Stimulated activated effector memory CD8-positive, alpha-beta T cell treated with anti-CD3 and anti-CD28 coated beads, Interleukin-12 subunit alpha, Interleukin-12 subunit beta, amount 100 ng/mL, for 72 hours (primary cell): ENCODE measurements around the gene ZC3HAV1L.
"Not testable (repeated sequence)": the region's sequence is repeated elsewhere in the genome, so short reads cannot be mapped to it uniquely, and the experiment has no call there.

Experiments
- ATAC-seq: fragments of 150-1000 bp; cut with Tn5 transposase; 2 replicates; pipeline ENCODE4 v1.10.0; 2021
- DNase-seq, 2 donors: peaks; one replicate each; pipeline ENCODE4 v3.0.0; 2021 to 2022; ENCODE audit warnings: low spot score in 2 of 2
- H3K27ac Mint-ChIP-seq: one replicate; pipeline ENCODE4 v1.8.0; 2022; ENCODE audit warnings: mild to moderate bottlenecking, mixed read lengths
- H3K36me3 Mint-ChIP-seq: one replicate; pipeline ENCODE4 v1.8.0; 2022; ENCODE audit warnings: mild to moderate bottlenecking, mixed read lengths
- H3K4me1 Mint-ChIP-seq: one replicate; pipeline ENCODE4 v1.8.0; 2022; ENCODE audit warnings: mixed read lengths
- H3K4me3 Mint-ChIP-seq: one replicate; pipeline ENCODE4 v1.8.0; 2022; ENCODE audit warnings: mild to moderate bottlenecking, mixed read lengths
- H3K9me3 Mint-ChIP-seq: one replicate; pipeline ENCODE4 v1.8.0; 2022; ENCODE audit warnings: mixed read lengths

The ZC3HAV1L gene

DNA sequence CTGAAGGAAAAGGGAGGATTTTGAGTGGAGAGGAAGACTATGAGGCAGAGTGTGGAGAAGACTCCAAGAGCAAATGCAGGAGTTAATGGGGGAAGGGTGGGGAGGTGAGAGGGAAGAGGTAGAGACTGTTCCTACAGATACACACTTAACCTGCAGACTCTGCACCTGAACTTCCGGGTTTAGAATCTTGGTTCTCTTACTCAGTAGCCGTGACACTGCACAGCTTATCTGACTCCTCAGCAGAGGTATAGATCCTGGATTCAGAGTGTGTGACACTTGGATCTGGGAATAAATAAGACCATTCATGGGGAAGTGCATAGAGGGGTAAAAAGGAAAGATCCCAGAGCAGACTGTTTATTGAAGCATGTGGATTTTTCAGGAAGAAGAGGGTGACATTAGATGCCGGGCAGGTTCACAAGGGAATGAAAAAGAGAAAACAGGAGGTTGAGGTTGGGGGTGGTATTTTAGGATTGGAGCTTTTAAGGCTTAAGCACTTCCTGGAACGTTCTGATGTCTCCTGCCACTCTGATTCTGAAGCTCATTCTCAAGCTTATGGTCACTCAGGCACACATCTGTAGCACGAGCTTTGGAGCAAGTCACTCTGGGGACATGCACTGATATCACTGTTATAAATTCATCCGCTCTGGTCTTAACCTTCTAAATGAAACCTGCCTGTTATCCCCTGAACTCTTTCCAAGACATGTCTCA, 5.7 kb upstream of the ZC3HAV1L start:
- ATAC-seq, result peak; percentile 36
- no peaks in the 10 kb centered on the region for H3K9me3 Mint-ChIP-seq
- H3K36me3 Mint-ChIP-seq, result peaks cover 37% of the 10 kb centered on the region
- peaks cover 61% of the 10 kb centered on the region for H3K4me1 Mint-ChIP-seq
- DNase-seq, result no peak
- no peak overlapping the region for H3K4me3 Mint-ChIP-seq
- H3K27ac Mint-ChIP-seq, result peak overlapping the region; percentile 63

DNA sequence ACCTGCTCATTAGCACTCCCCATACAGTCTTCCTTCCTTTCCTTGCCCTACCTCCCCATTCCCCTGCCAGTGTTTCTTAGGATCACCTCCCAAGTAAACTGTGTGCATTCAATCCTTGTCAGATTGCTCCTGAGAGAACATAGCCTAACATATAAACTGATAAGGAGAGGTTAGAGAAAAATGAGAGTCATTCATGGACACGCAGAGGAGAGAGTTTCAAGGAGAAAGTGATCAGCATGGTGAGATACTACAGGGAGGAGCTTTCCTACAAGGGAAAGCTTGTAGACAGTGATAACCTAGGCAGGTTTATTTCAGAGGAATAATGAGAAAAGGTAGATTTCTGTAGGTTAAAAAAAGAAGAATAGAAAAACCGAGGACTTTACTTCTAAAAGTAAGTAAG, 2.8 kb upstream of the ZC3HAV1L start:
- peaks cover 53% of the 10 kb centered on the region for H3K4me1 Mint-ChIP-seq
- H3K4me3 Mint-ChIP-seq, result no peak overlapping the region
- no peak for DNase-seq

DNA sequence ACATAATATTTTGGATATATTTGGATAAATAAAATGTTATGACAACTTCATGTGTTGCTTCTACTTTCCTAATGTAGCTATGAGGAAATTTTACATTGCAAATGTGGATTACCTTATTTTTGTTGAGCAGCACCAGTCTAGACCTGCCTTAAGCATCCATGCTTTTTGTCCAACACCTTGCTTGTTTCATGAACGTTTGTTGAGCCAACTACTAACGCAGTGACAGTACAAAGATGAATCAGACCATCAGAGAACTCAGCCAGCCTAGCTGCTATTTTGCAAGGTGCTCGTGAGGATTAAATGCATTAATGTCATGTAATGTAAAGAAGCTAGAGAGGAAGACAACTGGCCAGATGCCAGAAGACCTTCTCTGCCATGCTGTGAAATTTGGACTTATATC, 1.1 kb upstream of the ZC3HAV1L start:
- peaks cover 32% of the 10 kb centered on the region for H3K36me3 Mint-ChIP-seq
- H3K27ac Mint-ChIP-seq, result no peak overlapping the region
- peaks cover 49% of the 10 kb centered on the region for H3K4me1 Mint-ChIP-seq
- no peaks in the 10 kb centered on the region for H3K9me3 Mint-ChIP-seq
- no peak for DNase-seq
- H3K4me3 Mint-ChIP-seq, result peak overlapping the region; percentile 75
- ATAC-seq, result no peak

More for the DNA sequence above, 2.8 kb upstream of the ZC3HAV1L start:
- Mint-ChIP-seq H3K9me3 (no peaks in the 10 kb centered on the region), H3K27ac (no peak overlapping the region), H3K36me3 (peaks cover 23% of the 10 kb centered on the region)
- ATAC-seq, result no peak

DNA sequence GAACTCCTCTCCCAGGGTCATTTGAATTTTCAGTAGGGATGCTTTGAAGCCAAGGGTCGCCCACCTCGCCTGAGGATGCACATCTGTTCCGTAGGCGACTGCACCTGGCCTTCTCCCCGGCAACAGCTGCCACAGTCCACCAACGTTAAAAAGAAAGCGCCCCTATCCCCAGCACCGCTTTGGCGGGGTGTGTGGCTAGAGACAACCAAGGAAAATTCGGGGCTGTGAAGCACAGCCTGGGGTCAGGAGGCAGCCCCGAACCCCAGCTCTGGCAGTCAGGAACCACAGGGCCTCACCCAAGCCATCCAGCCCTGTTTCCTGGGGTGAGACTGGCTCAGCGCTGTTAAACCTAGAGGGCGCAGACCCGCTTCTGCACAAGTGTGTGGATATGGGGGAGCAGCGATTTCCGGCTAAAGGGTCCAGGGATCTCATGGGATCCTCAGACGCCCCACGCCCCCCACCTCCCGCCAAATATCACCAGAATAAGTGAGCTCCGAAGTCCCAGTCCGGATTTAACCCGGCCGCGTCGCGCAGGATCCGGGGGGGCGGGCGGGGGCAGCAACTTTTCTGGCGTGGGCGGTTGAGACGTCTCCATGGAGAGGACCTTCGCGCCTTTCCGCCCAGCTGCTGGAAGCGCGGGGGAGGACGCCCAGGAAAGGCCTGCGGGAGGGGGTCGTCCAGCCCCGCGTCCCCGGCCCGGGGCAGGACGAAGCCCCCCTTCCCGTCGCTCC, 822 bp downstream of the ZC3HAV1L start:
- peak; percentile 48 for ATAC-seq
- H3K27ac Mint-ChIP-seq, result peak overlapping the region; percentile 63
- peak in 1 of 2 donors; percentile 19 for DNase-seq
- H3K4me3 Mint-ChIP-seq, result peak overlapping the region; percentile 75
- H3K4me1 Mint-ChIP-seq, result peaks cover 33% of the 10 kb centered on the region
- H3K36me3 Mint-ChIP-seq, result peaks cover 45% of the 10 kb centered on the region
- H3K9me3 Mint-ChIP-seq, result no peaks in the 10 kb centered on the region

DNA sequence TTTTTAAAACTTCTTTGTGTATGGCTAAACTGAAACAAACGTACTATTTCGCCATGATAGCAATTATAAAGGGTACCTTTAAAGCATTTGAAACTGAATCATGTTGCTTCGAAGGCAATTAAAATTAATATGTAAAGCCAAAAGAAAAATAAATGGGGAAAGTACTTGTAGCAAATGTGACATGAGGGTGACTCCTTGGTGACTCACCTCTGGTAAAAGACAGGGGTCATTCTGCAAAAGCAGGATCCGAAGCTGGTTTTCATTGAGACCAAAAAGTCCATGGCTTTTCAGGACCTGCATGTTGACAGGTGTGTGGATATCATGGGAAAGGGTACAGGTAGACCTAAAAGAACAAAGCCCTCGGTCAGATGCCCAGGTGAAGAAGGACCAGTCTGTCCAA, 1.5 kb downstream of the ZC3HAV1L start:
- no peak for ATAC-seq
- no peak for DNase-seq
- H3K4me1 Mint-ChIP-seq, result peaks cover 33% of the 10 kb centered on the region
- peaks cover 51% of the 10 kb centered on the region for H3K36me3 Mint-ChIP-seq
- H3K9me3 Mint-ChIP-seq, result no peaks in the 10 kb centered on the region
- H3K27ac Mint-ChIP-seq, result peak overlapping the region; percentile 63
- peak overlapping the region; percentile 75 for H3K4me3 Mint-ChIP-seq

DNA sequence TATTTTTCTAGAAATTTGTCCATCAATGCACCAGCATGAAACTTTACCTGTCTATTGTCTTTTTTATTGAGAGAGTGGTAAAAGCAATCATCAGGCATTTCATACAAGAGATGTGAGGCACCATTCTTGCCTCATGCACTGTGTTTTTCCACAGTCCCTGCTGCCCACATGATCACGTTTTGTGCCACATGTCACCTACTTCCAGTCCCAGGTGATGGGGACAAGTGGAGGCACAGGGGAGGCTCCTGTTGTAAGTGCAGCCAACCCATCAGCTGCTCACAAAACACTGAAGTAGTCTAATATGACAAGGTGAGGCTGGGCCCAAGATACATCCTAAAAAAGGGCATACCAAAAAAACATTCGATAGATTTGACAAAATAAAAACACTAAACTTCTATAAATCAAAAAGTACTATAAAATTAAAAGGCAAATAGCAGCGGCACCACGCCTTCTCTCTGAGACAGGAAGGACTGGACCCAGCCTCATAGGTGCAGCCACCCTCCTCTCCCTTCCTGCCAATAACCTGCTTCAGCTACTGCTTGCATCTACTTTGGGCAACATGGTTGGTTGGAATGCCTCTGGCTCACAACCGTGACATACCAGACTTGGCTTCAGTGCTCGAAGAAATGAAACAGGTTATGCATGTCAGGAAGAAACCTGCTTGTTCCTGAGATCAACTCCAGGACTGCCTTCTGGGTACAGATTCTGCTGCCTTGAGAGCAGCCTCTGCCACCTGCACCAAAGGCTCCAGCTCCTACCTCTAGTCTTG, 2.3 kb downstream of the ZC3HAV1L start:
- peak overlapping the region; percentile 75 for H3K4me3 Mint-ChIP-seq
- H3K9me3 Mint-ChIP-seq, result no peaks in the 10 kb centered on the region
- peak overlapping the region; percentile 63 for H3K27ac Mint-ChIP-seq
- H3K4me1 Mint-ChIP-seq, result peaks cover 33% of the 10 kb centered on the region
- ATAC-seq (no peak), DNase-seq (no peak)
- H3K36me3 Mint-ChIP-seq, result peaks cover 59% of the 10 kb centered on the region

DNA sequence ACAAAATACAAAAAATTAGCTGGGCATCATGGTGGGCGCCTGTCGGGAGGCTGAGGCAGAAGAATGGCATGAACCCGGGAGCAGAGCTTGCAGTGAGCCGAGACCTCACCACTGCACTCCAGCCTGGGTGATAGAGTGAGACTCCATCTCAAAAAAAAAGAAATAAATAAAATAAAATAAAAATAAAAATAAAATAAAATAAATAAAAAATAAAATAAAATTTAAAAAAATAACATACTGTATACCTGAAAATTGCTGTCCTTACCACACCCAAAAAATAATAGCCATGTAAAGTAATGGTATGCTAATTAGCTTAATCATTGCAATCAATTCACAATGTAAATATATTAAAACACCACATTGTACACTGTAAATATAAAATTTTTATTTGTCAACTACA, 3.4 kb downstream of the ZC3HAV1L start:
- no peak overlapping the region for H3K27ac Mint-ChIP-seq
- H3K36me3 Mint-ChIP-seq, result peaks cover 70% of the 10 kb centered on the region
- ATAC-seq, result no peak
- H3K4me1 Mint-ChIP-seq, result peaks cover 36% of the 10 kb centered on the region
- no peak overlapping the region for H3K4me3 Mint-ChIP-seq
- H3K9me3 Mint-ChIP-seq, result no peaks in the 10 kb centered on the region
- DNase-seq, result no peak

DNA sequence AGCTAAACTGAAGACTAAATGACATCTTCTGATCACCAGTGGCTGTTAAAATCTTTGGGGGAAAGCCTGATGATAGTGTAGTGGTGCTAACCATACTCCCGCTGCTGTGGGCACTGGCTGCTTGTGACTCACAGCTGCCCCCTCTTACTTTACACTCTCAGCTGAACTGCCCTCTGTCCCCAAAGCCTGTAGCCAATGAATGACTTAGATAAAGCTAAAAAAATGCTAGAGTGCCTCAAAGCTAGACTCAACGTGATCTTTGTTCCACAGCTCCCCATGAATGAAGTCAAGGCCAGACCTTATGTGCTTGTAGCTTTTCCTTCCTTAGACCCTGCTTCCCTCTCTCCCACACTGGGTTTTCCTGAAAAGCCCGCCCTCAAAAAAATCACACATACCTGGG, 6.5 kb downstream of the ZC3HAV1L start:
- H3K4me3 Mint-ChIP-seq, result no peak overlapping the region
- no peaks in the 10 kb centered on the region for H3K9me3 Mint-ChIP-seq
- H3K27ac Mint-ChIP-seq, result no peak overlapping the region
- ATAC-seq (no peak), DNase-seq (no peak)
- H3K4me1 Mint-ChIP-seq, result peaks cover 19% of the 10 kb centered on the region
- peaks cover 100% of the 10 kb centered on the region for H3K36me3 Mint-ChIP-seq

DNA sequence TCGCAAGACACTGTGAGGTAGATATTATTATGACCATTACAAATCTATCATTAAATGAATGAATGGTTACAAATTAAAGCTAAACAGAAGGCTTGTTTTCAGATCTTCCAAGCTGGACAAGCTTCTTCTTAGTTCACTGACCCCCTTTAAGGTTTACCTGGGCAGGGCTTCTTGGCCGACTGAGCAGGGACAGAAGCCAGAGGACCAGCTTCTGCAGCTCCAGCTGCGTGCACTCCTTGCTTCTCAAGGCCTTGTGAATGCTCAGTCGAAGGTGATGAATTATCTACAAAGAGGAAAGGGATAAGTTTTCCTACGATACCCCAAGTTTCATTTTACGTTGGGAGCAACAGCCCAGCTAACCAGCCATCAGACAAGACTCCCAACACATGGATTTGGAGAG, 9.3 kb downstream of the ZC3HAV1L start:
- DNase-seq (no peak), ATAC-seq (no peak)
- Mint-ChIP-seq H3K4me3 (no peak overlapping the region), H3K27ac (no peak overlapping the region), H3K9me3 (no peaks in the 10 kb centered on the region), H3K36me3 (peaks cover 98% of the 10 kb centered on the region), H3K4me1 (peaks cover 12% of the 10 kb centered on the region)

DNA sequence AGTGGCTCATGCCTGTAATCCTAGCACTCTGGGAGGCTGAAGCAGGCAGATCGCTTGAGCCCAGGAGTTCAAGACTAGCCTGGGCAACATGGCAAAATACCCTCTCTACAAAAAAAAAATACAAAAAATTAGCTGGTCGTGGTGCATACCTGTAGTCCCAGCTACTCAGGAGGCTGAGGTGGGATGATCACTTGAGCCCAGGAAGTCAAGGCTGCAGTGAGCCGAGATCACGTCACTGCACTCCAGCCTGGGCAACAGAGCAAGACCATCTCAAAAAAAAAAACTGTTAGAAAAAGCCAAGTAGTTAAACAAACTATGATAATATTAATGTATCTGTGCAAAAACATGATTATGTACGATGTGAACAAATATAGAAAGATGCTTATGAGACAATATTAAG, 10.0 kb downstream of the ZC3HAV1L start:
- not testable (repeated sequence) for DNase-seq, H3K27ac Mint-ChIP-seq, H3K4me3 Mint-ChIP-seq, ATAC-seq, H3K9me3 Mint-ChIP-seq
- Mint-ChIP-seq H3K4me1 (peaks cover 12% of the 10 kb centered on the region), H3K36me3 (peaks cover 98% of the 10 kb centered on the region)

DNA sequence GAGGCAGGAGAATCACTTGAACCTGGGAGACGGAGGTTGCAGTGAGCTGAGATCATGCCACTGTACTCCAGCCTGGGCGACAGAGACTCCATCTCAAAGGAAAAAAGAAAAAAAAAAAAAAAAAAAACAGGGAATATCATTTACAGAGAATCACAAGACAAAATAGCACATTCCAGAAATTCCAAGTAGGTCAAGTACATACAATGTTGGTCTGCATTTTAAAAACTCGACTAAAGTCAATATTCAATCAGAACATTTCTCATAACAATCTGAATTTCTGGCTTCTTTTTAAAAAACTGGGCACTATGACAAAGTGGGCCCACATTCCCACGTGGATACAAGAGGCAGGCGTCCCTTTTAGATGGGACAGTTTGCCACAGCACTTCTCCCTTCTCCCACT, 12.8 kb downstream of the ZC3HAV1L start:
- H3K9me3 Mint-ChIP-seq, result no peaks in the 10 kb centered on the region
- H3K4me1 Mint-ChIP-seq, result peaks cover 7% of the 10 kb centered on the region
- no peak overlapping the region for H3K27ac Mint-ChIP-seq
- DNase-seq (no peak), ATAC-seq (no peak)
- no peak overlapping the region for H3K4me3 Mint-ChIP-seq
- H3K36me3 Mint-ChIP-seq, result peaks cover 79% of the 10 kb centered on the region

DNA sequence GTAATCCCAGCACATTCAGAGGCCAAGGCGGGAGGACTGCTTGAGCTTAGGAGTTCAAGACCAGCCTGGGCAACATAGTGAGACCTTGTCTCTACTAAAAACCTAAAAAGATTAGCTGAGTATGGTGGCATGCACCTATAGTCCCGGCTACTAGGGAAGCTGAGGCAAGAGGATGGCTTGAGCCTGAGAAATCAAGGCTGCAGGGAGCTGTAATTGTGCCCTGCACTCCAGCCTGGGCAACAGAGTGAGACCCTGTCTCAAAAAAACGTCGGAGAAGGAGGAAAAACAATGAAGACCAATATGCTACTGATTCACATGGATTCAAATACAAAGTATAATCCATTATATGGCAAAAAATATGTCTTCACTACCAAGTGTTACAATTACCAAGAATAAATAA, 13.6 kb downstream of the ZC3HAV1L start:
- DNase-seq, result no peak
- H3K27ac Mint-ChIP-seq, result peak overlapping the region; percentile 6
- no peaks in the 10 kb centered on the region for H3K9me3 Mint-ChIP-seq
- no peak for ATAC-seq
- H3K4me3 Mint-ChIP-seq, result no peak overlapping the region
- peaks cover 71% of the 10 kb centered on the region for H3K36me3 Mint-ChIP-seq
- H3K4me1 Mint-ChIP-seq, result peaks cover 5% of the 10 kb centered on the region

DNA sequence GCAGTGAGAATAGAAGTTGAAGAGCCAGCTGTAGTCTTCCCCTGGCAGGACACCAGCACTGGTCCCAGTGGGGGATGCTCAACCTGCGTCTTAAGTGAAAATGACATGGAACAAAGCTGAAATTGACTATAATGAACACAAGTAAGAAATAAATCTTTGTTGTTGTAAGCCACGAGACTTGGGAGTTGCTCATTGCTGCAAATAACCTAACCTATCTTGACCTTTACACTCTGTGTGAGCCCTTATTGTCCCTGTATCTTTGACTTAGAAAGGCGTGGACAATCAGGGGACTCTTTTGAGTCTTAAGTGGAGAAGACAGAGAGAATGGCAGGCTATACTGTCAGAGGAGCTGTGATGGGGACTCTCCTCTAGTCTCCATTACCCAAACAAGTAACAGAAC, 16.9 kb downstream of the ZC3HAV1L start:
- ATAC-seq, result no peak
- Mint-ChIP-seq H3K4me1 (peaks cover 5% of the 10 kb centered on the region), H3K27ac (no peak overlapping the region), H3K9me3 (no peaks in the 10 kb centered on the region), H3K36me3 (peaks cover 39% of the 10 kb centered on the region), H3K4me3 (no peak overlapping the region)
- no peak for DNase-seq

DNA sequence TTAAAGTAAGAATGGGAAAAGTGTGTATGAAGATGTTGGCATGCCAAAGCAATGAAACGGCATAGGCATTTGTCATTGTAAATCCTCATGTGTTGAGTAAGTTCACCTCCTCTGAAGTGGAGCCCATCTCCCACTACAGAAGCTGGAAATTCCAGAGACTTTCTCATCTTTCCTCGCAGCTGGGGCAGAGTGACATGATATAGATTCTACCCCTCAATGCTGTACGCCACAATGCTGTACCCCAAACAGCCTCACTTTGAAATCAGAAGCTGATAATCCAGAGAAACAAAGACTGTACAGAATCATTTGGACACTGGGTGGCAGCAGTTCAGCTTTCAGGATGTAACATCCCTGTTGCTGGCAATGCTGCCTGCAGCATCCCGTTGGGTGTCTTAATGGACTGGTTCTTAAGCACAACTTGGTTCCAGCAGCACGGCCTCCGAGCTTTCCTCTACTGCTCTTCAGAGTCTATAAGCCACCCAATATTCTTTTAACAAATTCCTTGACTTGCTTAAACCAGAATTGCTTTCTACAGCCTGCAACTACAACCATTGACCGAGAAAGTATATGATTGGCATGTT, 18.8 kb downstream of the ZC3HAV1L start:
- H3K27ac Mint-ChIP-seq, result no peak overlapping the region
- H3K4me1 Mint-ChIP-seq, result no peaks in the 10 kb centered on the region
- peak; percentile 94 for ATAC-seq
- DNase-seq, result peak; percentile 30 to 64
- peaks cover 20% of the 10 kb centered on the region for H3K36me3 Mint-ChIP-seq
- H3K9me3 Mint-ChIP-seq, result no peaks in the 10 kb centered on the region
- H3K4me3 Mint-ChIP-seq, result no peak overlapping the region

DNA sequence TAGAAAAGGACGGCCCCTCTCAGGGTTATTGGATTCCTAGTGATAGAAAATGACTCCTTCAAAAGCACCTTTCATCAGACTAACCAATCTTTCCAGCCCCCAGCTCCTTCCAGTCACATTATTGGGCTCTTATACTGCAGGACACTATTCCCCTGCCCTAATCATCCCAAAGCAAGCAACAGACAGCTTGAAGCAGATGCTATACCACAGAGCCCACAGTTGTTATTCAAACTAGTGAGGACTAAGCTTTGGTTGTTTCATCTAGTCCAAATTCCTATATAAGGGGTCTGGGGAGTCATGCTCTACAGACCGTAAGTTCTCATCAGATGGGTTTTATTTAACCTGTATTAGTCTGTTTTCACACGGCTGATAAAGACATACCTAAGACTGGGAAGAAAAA, 24.5 kb downstream of the ZC3HAV1L start:
- Mint-ChIP-seq H3K27ac (no peak overlapping the region), H3K4me1 (no peaks in the 10 kb centered on the region), H3K36me3 (no peaks in the 10 kb centered on the region), H3K4me3 (no peak overlapping the region), H3K9me3 (no peaks in the 10 kb centered on the region)
- no peak for DNase-seq
- no peak for ATAC-seq
